Liver (tissue), 3 donors: ENCODE data around the gene NR4A3.

Experiments
- EGR1 ChIP-seq, 2 donors: IDR thresholded peaks; 2 replicates each; pipeline ENCODE4 v1.6.1; 2016 to 2018; ENCODE audit warnings: antibody characterized with exemption in 2 of 2, low read depth in 2 of 2
- HNF4A ChIP-seq, 2 donors: conservative IDR thresholded peaks; 2 replicates each; pipeline ENCODE4 v1.6.1; 2016; ENCODE audit warnings: antibody characterized with exemption in 2 of 2, mild to moderate bottlenecking in 2 of 2
- SP1 ChIP-seq: IDR thresholded peaks from 2 replicates; pipeline ENCODE4 v1.6.1; 2018; ENCODE audit warnings: antibody characterized with exemption, mild to moderate bottlenecking
- TF ChIP-seq, protein P1 (sequence below): fragments of 150-350 bp; IDR thresholded peaks from 2 replicates; pipeline ENCODE4 v1.5.1; 2017; ENCODE audit warnings: improper control_type of control experiment, low read depth, low read length; ENCODE audit not compliant: missing input control
- TF ChIP-seq, protein P2 (sequence below): IDR thresholded peaks from 2 replicates; pipeline ENCODE4 v1.6.1; 2016; ENCODE audit warnings: antibody characterized with exemption
- donor health status: healthy.
- donor health status: healthy.

DNA sequence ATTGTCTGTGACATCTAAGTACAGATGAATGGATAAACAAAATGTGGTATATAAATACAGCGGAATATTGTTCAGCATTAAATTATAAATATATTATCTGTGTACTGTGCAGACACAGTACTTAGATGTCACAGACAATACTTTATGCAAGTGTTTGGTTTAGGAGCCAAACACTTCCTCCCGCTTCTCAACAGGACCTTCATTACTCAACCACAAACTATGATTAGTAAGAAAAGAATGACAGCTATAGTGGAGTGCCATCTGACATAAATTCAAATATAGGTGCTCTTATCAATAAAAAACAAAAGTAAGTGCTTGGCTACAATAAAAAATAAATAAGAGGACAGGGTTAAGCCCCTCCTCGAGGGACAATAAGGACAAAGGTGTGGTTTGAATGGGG is 45.9 kb downstream of the NR4A3 start:
- TF ChIP-seq, protein P1, sequence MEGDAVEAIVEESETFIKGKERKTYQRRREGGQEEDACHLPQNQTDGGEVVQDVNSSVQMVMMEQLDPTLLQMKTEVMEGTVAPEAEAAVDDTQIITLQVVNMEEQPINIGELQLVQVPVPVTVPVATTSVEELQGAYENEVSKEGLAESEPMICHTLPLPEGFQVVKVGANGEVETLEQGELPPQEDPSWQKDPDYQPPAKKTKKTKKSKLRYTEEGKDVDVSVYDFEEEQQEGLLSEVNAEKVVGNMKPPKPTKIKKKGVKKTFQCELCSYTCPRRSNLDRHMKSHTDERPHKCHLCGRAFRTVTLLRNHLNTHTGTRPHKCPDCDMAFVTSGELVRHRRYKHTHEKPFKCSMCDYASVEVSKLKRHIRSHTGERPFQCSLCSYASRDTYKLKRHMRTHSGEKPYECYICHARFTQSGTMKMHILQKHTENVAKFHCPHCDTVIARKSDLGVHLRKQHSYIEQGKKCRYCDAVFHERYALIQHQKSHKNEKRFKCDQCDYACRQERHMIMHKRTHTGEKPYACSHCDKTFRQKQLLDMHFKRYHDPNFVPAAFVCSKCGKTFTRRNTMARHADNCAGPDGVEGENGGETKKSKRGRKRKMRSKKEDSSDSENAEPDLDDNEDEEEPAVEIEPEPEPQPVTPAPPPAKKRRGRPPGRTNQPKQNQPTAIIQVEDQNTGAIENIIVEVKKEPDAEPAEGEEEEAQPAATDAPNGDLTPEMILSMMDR, result no peak
- TF ChIP-seq EGR1 (IDR thresholded peaks at IDR 0.05; ENCODE audit: low read depth in 2 of 2) (no peak), SP1 (no peak), HNF4A (conservative IDR thresholded peaks at IDR 0.05) (no peak)
- TF ChIP-seq, protein P2, sequence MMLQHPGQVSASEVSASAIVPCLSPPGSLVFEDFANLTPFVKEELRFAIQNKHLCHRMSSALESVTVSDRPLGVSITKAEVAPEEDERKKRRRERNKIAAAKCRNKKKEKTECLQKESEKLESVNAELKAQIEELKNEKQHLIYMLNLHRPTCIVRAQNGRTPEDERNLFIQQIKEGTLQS, result no peak
